Calu3 (cell line): ENCODE results near the gene TMOD2. TPM values are rescaled to one million over a fixed set of nuclear protein-coding genes. Genes with fewer than 3 reads are reported as not detected.

Experiments used
- BruUV-seq: library from RNA; stranded (reverse); fragments of 400-500 nt; replicated peaks from 2 replicates; lab custom pipeline; 2021; lab: Mats Ljungman, UMichigan
- CTCF ChIA-PET: fragments of 300-600 bp; sonication (Branson Sonifier 250); formaldehyde crosslinking; loops from one replicate; lab custom pipeline; 2022; ENCODE audit warnings: antibody characterized with exemption; lab: Charles Lee
- DNase-seq: peaks from one replicate; pipeline ENCODE4 v3.0.0; 2022
- H3K27ac Mint-ChIP-seq: one replicate; pipeline ENCODE4 v1.8.0; 2022; ENCODE audit warnings: mixed read lengths; ENCODE audit not compliant: unreplicated experiment
- H3K27me3 Mint-ChIP-seq: one replicate; pipeline ENCODE4 v1.8.0; 2022; ENCODE audit warnings: mixed read lengths; ENCODE audit not compliant: unreplicated experiment
- H3K36me3 Mint-ChIP-seq: one replicate; pipeline ENCODE4 v1.8.0; 2022; ENCODE audit warnings: mild to moderate bottlenecking, moderate library complexity, mixed read lengths; ENCODE audit not compliant: insufficient read depth, unreplicated experiment
- H3K4me1 Mint-ChIP-seq: one replicate; pipeline ENCODE4 v1.8.0; 2022; ENCODE audit warnings: mild to moderate bottlenecking, low read depth, mixed read lengths; ENCODE audit not compliant: unreplicated experiment
- H3K4me3 Mint-ChIP-seq: one replicate; pipeline ENCODE4 v1.8.0; 2022; ENCODE audit warnings: mild to moderate bottlenecking, low read depth, moderate library complexity, mixed read lengths; ENCODE audit not compliant: unreplicated experiment
- H3K9me3 Mint-ChIP-seq: one replicate; pipeline ENCODE4 v1.8.0; 2022; ENCODE audit warnings: low read depth, mixed read lengths; ENCODE audit not compliant: unreplicated experiment
- CTCF ChIP-seq: fragments of 200-600 bp; IDR thresholded peaks from one replicate; pipeline ENCODE4 v1.8.0; 2022; ENCODE audit warnings: antibody characterized with exemption; ENCODE audit not compliant: unreplicated experiment
- intact Hi-C: fragments of 100-400 bp; cut with micrococcal nuclease; formaldehyde crosslinking; loops from one replicate; pipeline ENCODE4 v1.10.0; 2022; ENCODE audit not compliant: unreplicated experiment
- total RNA-seq: library from RNA; stranded (reverse); gene quantifications from 2 replicates; pipeline ENCODE4 v1.2.3, GENCODE V29; 2022

TMOD2 gene
- total RNA-seq, 1 experiment from 2014 or later: 0.64 TPM

GRCh38 chr15:51830276-51830806, 78.9 kb downstream of the TMOD2 start:
- no peaks in the 10 kb centered on the region for H3K9me3 Mint-ChIP-seq
- intact Hi-C loops: loop anchor here (2.0 to 5.0 kb wide), 2 partner anchors 14 to 37 kb away; no protein-coding TSS in a partner anchor

GRCh38 chr15:51833772-51834171, 82.4 kb downstream of the TMOD2 start:
- intact Hi-C loops: loop anchor here (5.0 kb wide), 1 partner anchor 34 kb away; no protein-coding TSS in a partner anchor
- CTCF ChIA-PET: no interaction called here
- H3K36me3 Mint-ChIP-seq: peaks cover 24% of the 10 kb centered on the region
- H3K27ac Mint-ChIP-seq: no peak overlapping the region
- TF ChIP-seq CTCF: no peak
- H3K4me3 Mint-ChIP-seq: no peak overlapping the region
- no peaks in the 10 kb centered on the region for H3K9me3 Mint-ChIP-seq
- H3K4me1 Mint-ChIP-seq: peaks cover 59% of the 10 kb centered on the region
- no TSS peak for BruUV-seq
- no peak for DNase-seq
- H3K27me3 Mint-ChIP-seq: no peaks in the 10 kb centered on the region

More at GRCh38 chr15:51830276-51830806, 78.9 kb downstream of the TMOD2 start:
- Mint-ChIP-seq H3K27me3 (no peaks in the 10 kb centered on the region), H3K36me3 (peaks cover 26% of the 10 kb centered on the region), H3K4me1 (peaks cover 50% of the 10 kb centered on the region), H3K27ac (peak overlapping the region; percentile 91), H3K4me3 (peak overlapping the region; percentile 95)
- CTCF ChIA-PET: no interaction called here
- DNase-seq: no peak
- no peak for TF ChIP-seq CTCF
- no TSS peak for BruUV-seq

GRCh38 chr15:51837792-51838251, 86.4 kb downstream of the TMOD2 start:
- no TSS peak for BruUV-seq
- TF ChIP-seq CTCF: no peak
- CTCF ChIA-PET: no interaction called here
- Mint-ChIP-seq H3K4me1 (peaks cover 65% of the 10 kb centered on the region), H3K4me3 (no peak overlapping the region), H3K36me3 (no peaks in the 10 kb centered on the region), H3K27ac (peak overlapping the region; percentile 71), H3K9me3 (no peaks in the 10 kb centered on the region), H3K27me3 (no peaks in the 10 kb centered on the region)
- no peak for DNase-seq
- intact Hi-C loops: no loop called here

GRCh38 chr15:51838270-51838669, 86.9 kb downstream of the TMOD2 start:
- no peak for DNase-seq
- H3K4me1 Mint-ChIP-seq: peaks cover 65% of the 10 kb centered on the region
- CTCF ChIA-PET: no interaction called here
- intact Hi-C loops: no loop called here
- no TSS peak for BruUV-seq
- H3K36me3 Mint-ChIP-seq: no peaks in the 10 kb centered on the region
- H3K27ac Mint-ChIP-seq: no peak overlapping the region
- H3K27me3 Mint-ChIP-seq: no peaks in the 10 kb centered on the region
- no peak overlapping the region for H3K4me3 Mint-ChIP-seq
- TF ChIP-seq CTCF: no peak
- H3K9me3 Mint-ChIP-seq: no peaks in the 10 kb centered on the region
